GM23248 (cell line): ENCODE measurements around the gene ELOVL6. TPM values are rescaled to one million over a fixed set of nuclear protein-coding genes. Genes with fewer than 3 reads are reported as not detected.

Source experiments
- DNase-seq: peaks from one replicate; pipeline ENCODE4 v3.0.0-alpha.2; 2015
- H2AFZ ChIP-seq: fragments of 200-600 bp; sonication (generic); 2 replicates; pipeline ENCODE4 v1.6.1; 2016; ENCODE audit warnings: antibody characterized with exemption
- H3F3A ChIP-seq: fragments of 200-600 bp; sonication (generic); 2 replicates; pipeline ENCODE4 v1.6.1; 2016; ENCODE audit warnings: mild to moderate bottlenecking, antibody characterized with exemption, mixed run types; ENCODE audit not compliant: insufficient read depth
- H3K27ac ChIP-seq: fragments of 200-600 bp; sonication (generic); 2 replicates; pipeline ENCODE4 v1.5.1; 2016; ENCODE audit warnings: mild to moderate bottlenecking
- H3K27me3 ChIP-seq: fragments of 200-600 bp; sonication (generic); replicated peaks from 2 replicates; pipeline ENCODE4 v1.6.1; 2016; ENCODE audit warnings: mild to moderate bottlenecking; ENCODE audit not compliant: insufficient read depth
- H3K36me3 ChIP-seq: fragments of 200-600 bp; sonication (generic); 2 replicates; pipeline ENCODE4 v1.6.1; 2016; ENCODE audit warnings: low read depth, mild to moderate bottlenecking
- H3K4me1 ChIP-seq: fragments of 200-600 bp; sonication (generic); 2 replicates; pipeline ENCODE4 v1.6.1; 2016; ENCODE audit warnings: mild to moderate bottlenecking; ENCODE audit not compliant: insufficient read depth
- H3K4me2 ChIP-seq: fragments of 200-600 bp; sonication (generic); one replicate; pipeline ENCODE4 v1.6.1; 2016; ENCODE audit warnings: mild to moderate bottlenecking; ENCODE audit not compliant: unreplicated experiment
- H3K4me3 ChIP-seq: fragments of 200-600 bp; sonication (generic); 2 replicates; pipeline ENCODE4 v1.5.1; 2016; ENCODE audit warnings: mild to moderate bottlenecking
- H3K79me2 ChIP-seq: fragments of 200-600 bp; sonication (generic); 2 replicates; pipeline ENCODE4 v1.6.1; 2016; ENCODE audit warnings: mild to moderate bottlenecking; ENCODE audit not compliant: insufficient read depth
- H3K9ac ChIP-seq: fragments of 200-600 bp; sonication (generic); 2 replicates; pipeline ENCODE4 v1.6.1; 2016; ENCODE audit warnings: mild to moderate bottlenecking
- H3K9me2 ChIP-seq: fragments of 200-600 bp; sonication (generic); 2 replicates; pipeline ENCODE4 v1.6.1; 2016; ENCODE audit warnings: mixed run types, mild to moderate bottlenecking, moderate library complexity; ENCODE audit not compliant: insufficient read depth
- H3K9me3 ChIP-seq: fragments of 200-600 bp; sonication (generic); one replicate; pipeline ENCODE4 v1.6.1; 2017; ENCODE audit warnings: low read depth
- H4K20me1 ChIP-seq: fragments of 200-600 bp; sonication (generic); 2 replicates; pipeline ENCODE4 v1.6.0; 2016; ENCODE audit not compliant: insufficient read depth
- EZH2 ChIP-seq: fragments of 200-600 bp; sonication (generic); IDR thresholded peaks from 2 replicates; pipeline ENCODE4 v1.6.1; 2018; ENCODE audit warnings: antibody characterized with exemption, mild to moderate bottlenecking; ENCODE audit not compliant: insufficient read depth, poor library complexity, severe bottlenecking
- EZH2phosphoT487 ChIP-seq: fragments of 200-600 bp; sonication (generic); IDR thresholded peaks from 2 replicates; pipeline ENCODE4 v1.6.1; 2018; ENCODE audit warnings: antibody characterized with exemption, moderate library complexity, mild to moderate bottlenecking, low read depth; ENCODE audit not compliant: insufficient read depth
- WGBS, 2 experiments: methylation state at CpG; one replicate each; pipeline ENCODE4 v1.1.6; 2015 to 2017; ENCODE audit warnings: low lambda C conversion rate in 2 of 2, low coverage in 1 of 2; ENCODE audit errors: missing lambda C conversion rate in 2 of 2; 5-methylcytosine and 5-hydroxymethylcytosine counted together
- in situ Hi-C: fragments of 300-500 bp; cut with MboI; formaldehyde crosslinking; loops from 2 replicates; pipeline ENCODE4 v1.15.0; 2020
- polyA plus RNA-seq: library from polyadenylated mRNA; unstranded; fragments of >200 nt; fragmentation: Nextera tagmentation; extraction: Ambion mirVana; gene quantifications from 2 replicates; pipeline ENCODE4 v1.2.1, GENCODE V29; 2016
- total RNA-seq: library from RNA; depleted of rRNA; stranded (reverse); fragments of >200 nt; shearing (Covaris generic); gene quantifications from 2 replicates; pipeline ENCODE4 v1.2.3, GENCODE V29; 2014

Gene ELOVL6
- total and polyA plus RNA-seq, 2 experiments from 2014 or later, result 8.0 to 13.2 TPM

DNA sequence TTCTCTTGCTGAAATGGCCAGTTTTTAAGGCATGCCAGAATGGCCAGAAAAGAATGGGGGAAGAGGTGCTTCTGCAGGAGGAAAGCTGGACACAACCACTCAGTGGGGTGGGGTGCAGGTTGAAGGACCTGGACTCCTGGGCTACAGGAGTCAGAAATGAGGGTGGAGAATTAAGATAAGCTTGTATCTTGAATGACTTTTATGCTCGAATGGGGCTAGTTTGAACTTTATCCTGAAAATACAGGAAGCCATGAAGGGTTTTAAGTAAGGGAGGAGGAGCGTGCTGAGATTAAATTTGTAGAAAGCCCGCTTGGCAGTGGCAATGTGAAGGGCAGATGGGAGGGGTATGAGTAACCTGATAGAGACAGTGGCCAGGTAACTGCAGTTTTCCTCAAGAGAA is 66.5 kb downstream of the ELOVL6 start:
- H3K79me2 ChIP-seq, result no peaks in the 10 kb centered on the region
- TF ChIP-seq EZH2phosphoT487 (no peak), EZH2 (no peak)
- no peaks in the 10 kb centered on the region for H3K9me2 ChIP-seq
- H3K27me3 ChIP-seq, result no peaks in the 10 kb centered on the region
- in situ Hi-C loops, result no loop called here
- DNase-seq, result no peak
- 98 to 100% methylated on average over 3 of the region's 3 CpGs for WGBS, 2 experiments
- no peak overlapping the region for H3K4me2 ChIP-seq
- H3K4me1 ChIP-seq, result no peaks in the 10 kb centered on the region
- H4K20me1 ChIP-seq, result no peaks in the 10 kb centered on the region
- no peak overlapping the region for H3K27ac ChIP-seq
- H3F3A ChIP-seq, result no peaks in the 10 kb centered on the region
- H3K9me3 ChIP-seq, result no peaks in the 10 kb centered on the region
- H2AFZ ChIP-seq, result no peak overlapping the region
- H3K36me3 ChIP-seq, result no peaks in the 10 kb centered on the region
- no peak overlapping the region for H3K9ac ChIP-seq
- no peak overlapping the region for H3K4me3 ChIP-seq

DNA sequence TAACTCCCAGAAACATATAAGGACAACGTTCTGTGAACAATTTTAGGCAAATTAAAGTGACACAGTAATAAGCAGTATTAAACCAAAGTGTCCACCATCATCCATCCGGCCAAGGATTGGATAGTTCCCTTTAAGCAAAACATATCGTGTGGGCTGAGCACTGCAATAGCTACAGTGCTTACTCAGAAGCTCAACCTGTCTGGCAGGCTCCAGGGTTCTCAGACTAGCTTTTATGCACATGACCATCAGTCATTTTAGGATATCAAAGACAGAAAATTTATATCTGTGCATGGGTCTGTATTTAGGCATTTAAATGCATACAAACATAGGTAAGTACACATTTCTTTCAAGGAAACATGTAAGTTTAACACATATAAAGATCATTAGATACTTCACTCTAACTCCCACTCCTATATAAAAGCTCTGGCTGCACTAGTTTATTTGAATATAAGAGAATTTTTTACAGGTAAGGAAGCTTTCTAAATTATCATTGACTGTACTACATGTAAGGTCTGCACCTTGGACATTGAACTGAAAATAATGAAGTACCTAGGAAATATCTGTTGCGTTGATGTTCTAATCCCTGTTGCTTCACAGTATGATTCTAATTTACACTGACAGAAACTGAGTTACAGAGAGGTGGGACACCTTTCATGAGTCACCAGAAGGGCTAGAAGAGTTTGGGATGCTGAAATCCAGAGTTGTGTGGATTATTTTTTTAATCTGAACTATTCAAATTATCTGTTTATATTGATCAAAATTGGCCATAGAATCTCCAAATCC is 67.6 kb downstream of the ELOVL6 start:
- DNase-seq, result no peak
- Histone ChIP-seq H3K27me3 (no peaks in the 10 kb centered on the region), H3K27ac (no peak overlapping the region)

DNA sequence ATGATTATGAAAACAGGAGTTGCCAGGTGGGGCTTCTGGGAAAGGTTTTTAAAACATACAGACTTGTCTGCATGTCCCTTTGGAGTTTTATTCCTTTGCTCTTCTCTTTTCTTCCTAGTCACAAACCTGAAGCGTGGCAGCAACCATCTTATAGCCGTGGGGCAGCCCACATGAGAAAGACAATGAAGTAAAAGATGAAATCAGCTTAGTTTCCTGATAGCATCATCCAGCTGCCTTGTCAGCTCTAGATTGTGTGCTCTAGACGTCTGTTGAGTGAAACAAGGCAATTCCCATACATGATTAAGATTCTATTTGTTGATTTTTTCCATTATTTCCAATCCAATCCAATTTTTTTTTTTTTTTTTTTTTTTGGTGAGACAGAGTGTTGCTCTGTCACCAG is 68.9 kb downstream of the ELOVL6 start:
- in situ Hi-C loops, result no loop called here
- Histone ChIP-seq H3K9ac (no peak overlapping the region), H2AFZ (no peak overlapping the region), H4K20me1 (no peaks in the 10 kb centered on the region), H3F3A (no peaks in the 10 kb centered on the region), H3K9me3 (no peaks in the 10 kb centered on the region), H3K27ac (no peak overlapping the region), H3K9me2 (no peaks in the 10 kb centered on the region), H3K4me2 (no peak overlapping the region), H3K4me1 (no peaks in the 10 kb centered on the region), H3K4me3 (no peak overlapping the region), H3K79me2 (no peaks in the 10 kb centered on the region), H3K36me3 (no peaks in the 10 kb centered on the region), H3K27me3 (no peaks in the 10 kb centered on the region)
- 94 to 98% methylated on average over 3 of the region's 3 CpGs for WGBS, 2 experiments
- no peak for DNase-seq
- no peak for TF ChIP-seq EZH2phosphoT487
- no peak for TF ChIP-seq EZH2

More for the DNA sequence above, 67.6 kb downstream of the ELOVL6 start:
- H3K9me3 ChIP-seq, result no peaks in the 10 kb centered on the region
- H3K79me2 ChIP-seq, result no peaks in the 10 kb centered on the region
- H3K4me3 ChIP-seq, result no peak overlapping the region
- WGBS, 2 experiments, result 88 to 89% methylated on average over 4 of the region's 4 CpGs
- H4K20me1 ChIP-seq, result no peaks in the 10 kb centered on the region
- no peaks in the 10 kb centered on the region for H3K9me2 ChIP-seq
- no peak overlapping the region for H2AFZ ChIP-seq
- in situ Hi-C loops, result no loop called here
- no peaks in the 10 kb centered on the region for H3K4me1 ChIP-seq
- H3K36me3 ChIP-seq, result no peaks in the 10 kb centered on the region
- no peaks in the 10 kb centered on the region for H3F3A ChIP-seq
- no peak for TF ChIP-seq EZH2phosphoT487
- no peak for TF ChIP-seq EZH2
- H3K9ac ChIP-seq, result no peak overlapping the region
- H3K4me2 ChIP-seq, result no peak overlapping the region

DNA sequence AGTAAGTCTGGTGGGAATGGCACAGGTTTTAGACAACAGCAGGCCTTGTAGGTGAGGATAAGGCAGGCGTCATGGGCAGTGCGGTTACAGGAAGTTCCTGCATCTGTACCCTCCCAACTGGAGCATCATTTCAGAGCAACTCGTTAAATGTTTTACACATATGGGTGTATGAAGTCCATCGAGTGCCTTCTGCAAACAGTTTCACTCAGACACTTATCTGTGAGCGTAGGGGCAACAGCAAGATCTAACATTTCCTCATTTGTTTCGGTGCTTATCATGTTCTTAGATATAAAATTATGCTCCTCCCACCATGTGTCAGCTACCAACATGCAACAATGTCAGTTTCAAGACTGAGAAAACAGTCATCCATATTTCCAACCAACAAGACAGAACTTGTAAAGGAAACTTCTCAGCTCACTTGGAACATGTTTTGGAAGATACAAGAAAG is 69.9 kb downstream of the ELOVL6 start:
- in situ Hi-C loops, result no loop called here
- H3K9ac ChIP-seq, result no peak overlapping the region
- no peaks in the 10 kb centered on the region for H4K20me1 ChIP-seq
- H3K27me3 ChIP-seq, result no peaks in the 10 kb centered on the region
- H3K36me3 ChIP-seq, result no peaks in the 10 kb centered on the region
- DNase-seq, result no peak
- H3K27ac ChIP-seq, result no peak overlapping the region
- no peak overlapping the region for H3K4me3 ChIP-seq
- 89 to 93% methylated on average over 6 of the region's 6 CpGs for WGBS, 2 experiments
- no peak overlapping the region for H3K4me2 ChIP-seq
- H3K4me1 ChIP-seq, result no peaks in the 10 kb centered on the region
- no peaks in the 10 kb centered on the region for H3K9me2 ChIP-seq
- no peaks in the 10 kb centered on the region for H3K9me3 ChIP-seq
- H3K79me2 ChIP-seq, result no peaks in the 10 kb centered on the region
- H2AFZ ChIP-seq, result no peak overlapping the region
- H3F3A ChIP-seq, result no peaks in the 10 kb centered on the region
- TF ChIP-seq EZH2 (no peak), EZH2phosphoT487 (no peak)
